ENCODE data around the gene ITGB3.

DNA sequence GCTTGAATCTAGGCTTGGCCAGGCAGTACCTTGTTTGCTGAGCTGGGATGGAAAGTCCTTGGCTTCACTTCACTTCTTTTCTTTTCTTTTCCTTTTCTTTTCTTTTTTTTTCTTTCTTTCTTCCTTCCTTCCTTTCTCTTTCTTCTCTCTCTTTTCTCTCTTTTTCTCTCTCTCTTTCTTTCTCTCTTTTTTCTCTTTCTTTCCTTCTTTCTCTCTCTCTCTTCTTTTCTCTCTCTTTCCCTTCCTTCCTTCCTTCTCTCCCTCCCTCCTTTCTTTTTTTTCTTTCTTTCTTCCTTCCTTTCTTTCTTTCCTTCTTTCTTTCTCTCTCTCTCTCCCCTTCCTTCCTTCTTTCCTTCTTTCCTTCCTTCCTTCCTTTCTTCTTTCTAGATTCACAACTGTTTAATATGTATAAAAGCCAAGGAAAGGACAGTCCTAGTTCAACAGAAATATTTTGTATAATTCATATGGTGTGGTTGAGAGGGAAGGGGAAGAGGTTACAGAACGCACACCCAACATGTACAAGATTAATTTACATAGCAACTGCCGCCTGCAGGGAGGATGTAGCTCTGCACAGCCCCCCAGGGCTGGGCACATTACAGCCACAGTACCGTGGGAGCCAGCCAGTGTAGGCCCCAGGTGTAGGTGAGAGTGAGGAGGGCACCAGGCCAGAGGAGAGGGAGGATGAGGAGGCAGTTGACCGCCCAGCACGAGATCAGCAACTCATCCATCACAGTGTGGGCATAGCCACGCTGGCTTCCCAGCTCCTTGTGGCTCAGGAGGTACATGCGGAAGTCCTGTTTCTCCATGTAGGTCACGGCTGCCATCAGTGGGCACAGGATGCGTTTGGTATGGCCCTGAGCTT lies 9.7 kb upstream of the ITGB3 start:
- TF ChIP-seq CTCF (IDR thresholded peaks at IDR 0.05), result no peak
- no peak for TF ChIP-seq EP300 (IDR thresholded peaks at IDR 0.05; ENCODE audit: low read depth)
